GM19193 (cell line): ENCODE results near the gene EARS2.

Source experiments
- POLR2A ChIP-seq: IDR thresholded peaks from 4 replicates; pipeline ENCODE4 v1.6.1; 2011; ENCODE audit not compliant: insufficient read depth, insufficient read length; ENCODE audit errors: extremely low read depth

EARS2 gene

GRCh38 chr16:23537390-23537789, 19.8 kb downstream of the EARS2 start:
- no peak for TF ChIP-seq POLR2A

GRCh38 chr16:23535901-23536300, 21.2 kb downstream of the EARS2 start:
- no peak for TF ChIP-seq POLR2A

- no peak for TF ChIP-seq POLR2A
These were observed 22.0 kb downstream of the EARS2 start for GRCh38 chr16:23534868-23535860.

- no peak for TF ChIP-seq POLR2A
These were observed 24.7 kb downstream of the EARS2 start for GRCh38 chr16:23532448-23532847.

GRCh38 chr16:23530062-23530461, 27.1 kb downstream of the EARS2 start:
- TF ChIP-seq POLR2A = no peak

- TF ChIP-seq POLR2A = no peak
These were observed 28.4 kb downstream of the EARS2 start for GRCh38 chr16:23528644-23529310.

GRCh38 chr16:23527961-23528643, 29.0 kb downstream of the EARS2 start:
- no peak for TF ChIP-seq POLR2A

GRCh38 chr16:23524886-23525285, 32.3 kb downstream of the EARS2 start:
- TF ChIP-seq POLR2A = no peak

GRCh38 chr16:23523876-23524385, 33.2 kb downstream of the EARS2 start:
- TF ChIP-seq POLR2A = no peak

GRCh38 chr16:23523321-23523720, 33.8 kb downstream of the EARS2 start:
- TF ChIP-seq POLR2A = no peak

GRCh38 chr16:23521965-23522364, 35.2 kb downstream of the EARS2 start:
- no peak for TF ChIP-seq POLR2A

- TF ChIP-seq POLR2A = no peak
These were observed 36.0 kb downstream of the EARS2 start for GRCh38 chr16:23521037-23521743.

- TF ChIP-seq POLR2A = no peak
These were observed 36.6 kb downstream of the EARS2 start for GRCh38 chr16:23520500-23520899.

- no peak for TF ChIP-seq POLR2A
These were observed 37.9 kb downstream of the EARS2 start for GRCh38 chr16:23519282-23519681.
